SK-N-MC (cell line): Measurements from ENCODE around the gene TRIM47.

ENCODE experiments used
- EZH2 ChIP-seq: fragments of 200-600 bp; sonication (generic); IDR thresholded peaks from one replicate; pipeline ENCODE4 v1.6.1; 2017; ENCODE audit warnings: antibody characterized with exemption
- POLR2AphosphoS5 ChIP-seq: IDR thresholded peaks from 2 replicates; pipeline ENCODE4 v1.6.1; 2012; ENCODE audit warnings: mild to moderate bottlenecking, low read depth, low read length, borderline replicate concordance

- TF ChIP-seq EZH2, result no peak
- no peak for TF ChIP-seq POLR2AphosphoS5
Measured at GRCh38 chr17:75842411-75842810, 36.0 kb downstream of the TRIM47 start.
